HG03196 (cell line): ENCODE results near the gene A1BG.
"Not testable (repeated sequence)": the region's sequence is repeated elsewhere in the genome, so short reads cannot be mapped to it uniquely, and the experiment has no call there.

Experiments
- ATAC-seq: cut with Tn5 transposase; IDR thresholded peaks from one replicate; pipeline ENCODE4 v1.9.1; 2021; ENCODE audit not compliant: unreplicated experiment

The A1BG gene

GRCh38 chr19:58336820-58337219 lies 16.5 kb downstream of the A1BG start:
- ATAC-seq: no peak

- ATAC-seq: no peak
These were observed 17.1 kb downstream of the A1BG start for GRCh38 chr19:58336216-58336615.

- no peak for ATAC-seq
These were observed 17.7 kb downstream of the A1BG start for GRCh38 chr19:58335630-58336029.

- ATAC-seq: no peak
These were observed 18.5 kb downstream of the A1BG start for GRCh38 chr19:58334691-58335249.

GRCh38 chr19:58332697-58333096 lies 20.6 kb downstream of the A1BG start:
- no peak for ATAC-seq

GRCh38 chr19:58330458-58330857 lies 22.8 kb downstream of the A1BG start:
- no peak for ATAC-seq

GRCh38 chr19:58328999-58329398 lies 24.3 kb downstream of the A1BG start:
- no peak for ATAC-seq

GRCh38 chr19:58326914-58327726 lies 26.2 kb downstream of the A1BG start, which contains the start of gene ZSCAN22:
ZSCAN22 (plus strand) TSS chr19:58326994; CDS start chr19:58334803, 7,809 bp downstream.
- peak; percentile 75 for ATAC-seq

GRCh38 chr19:58326501-58326913 lies 26.8 kb downstream of the A1BG start:
- no peak for ATAC-seq

- no peak for ATAC-seq
These were observed 27.8 kb downstream of the A1BG start for GRCh38 chr19:58325311-58326022.

GRCh38 chr19:58319241-58319640 lies 34.1 kb downstream of the A1BG start:
- ATAC-seq: no peak

- no peak for ATAC-seq
These were observed 35.0 kb downstream of the A1BG start for GRCh38 chr19:58318297-58318696.

GRCh38 chr19:58317476-58318072 lies 35.7 kb downstream of the A1BG start:
- no peak for ATAC-seq

GRCh38 chr19:58315580-58315979 lies 37.7 kb downstream of the A1BG start:
- ATAC-seq: no peak

- ATAC-seq: no peak
These were observed 41.9 kb downstream of the A1BG start for GRCh38 chr19:58311345-58311865.

- not testable (repeated sequence) for ATAC-seq
These were observed 42.6 kb downstream of the A1BG start for GRCh38 chr19:58310685-58311084.

GRCh38 chr19:58307736-58308135 lies 45.6 kb downstream of the A1BG start:
- ATAC-seq: no peak

GRCh38 chr19:58305932-58306323 lies 47.4 kb downstream of the A1BG start:
- no peak for ATAC-seq

GRCh38 chr19:58305065-58305931 lies 48.0 kb downstream of the A1BG start, which contains the start of gene ERVK3-1:
ERVK3-1 (plus strand) TSS chr19:58305377; CDS start chr19:58312169, 6,792 bp downstream.
- peak; percentile 96 for ATAC-seq

GRCh38 chr19:58304748-58305064 lies 48.6 kb downstream of the A1BG start:
- no peak for ATAC-seq
